ENCODE measurements around the gene KRTCAP2.

GRCh38 chr1:155202198-155202597 is 29.1 kb upstream of the KRTCAP2 start:
- no peak for TF ChIP-seq CTCF (IDR thresholded peaks at IDR 0.05)
- no peak for TF ChIP-seq POLR2A (IDR thresholded peaks at IDR 0.05)

Data from esophagus squamous epithelium (tissue), 4 donors.